Measurements from ENCODE around the gene SMIM30.

DNA sequence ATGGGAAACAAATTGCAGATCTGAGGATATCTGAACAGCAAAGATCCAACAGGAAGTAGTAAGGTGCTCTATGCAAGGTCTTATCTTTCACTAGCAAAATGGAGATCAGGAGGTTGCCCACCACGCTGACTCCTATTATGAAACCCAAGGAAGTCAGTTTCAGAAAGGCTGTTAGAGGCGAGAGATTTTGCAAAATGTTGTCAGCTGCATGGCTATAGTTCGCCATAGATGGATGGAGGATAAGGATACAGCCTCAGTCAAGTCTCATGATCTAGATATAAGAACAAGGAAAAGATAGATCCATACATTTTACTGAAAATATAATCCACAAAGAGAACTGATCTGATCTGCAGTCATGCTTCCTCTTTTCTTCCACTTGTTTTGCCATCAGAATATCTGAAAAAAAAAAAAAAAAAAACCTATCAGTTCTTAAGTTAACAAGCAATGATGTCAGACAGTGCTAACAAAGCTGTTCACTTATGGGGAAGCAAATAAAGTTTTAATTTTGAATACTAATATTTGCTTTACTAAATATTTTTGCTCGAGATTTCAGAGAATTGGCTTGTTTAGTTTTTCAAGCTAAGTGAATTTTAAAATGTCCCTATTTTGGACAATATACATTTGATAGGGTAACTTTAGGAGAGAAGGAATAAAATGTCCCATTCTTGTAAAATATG is 33.7 kb downstream of the SMIM30 start:
- no peak for TF ChIP-seq CTCF (IDR thresholded peaks at IDR 0.05 in 2 of 3, conservative IDR thresholded peaks at IDR 0.05 in 1 of 3; ENCODE audit: borderline replicate concordance in 1 of 3, insufficient read depth in 1 of 3, low read depth in 2 of 3, low read length in 2 of 3)
- TF ChIP-seq EZH2 (IDR thresholded peaks at IDR 0.05): no peak
- no peak for TF ChIP-seq RAD21 (IDR thresholded peaks at IDR 0.05; ENCODE audit: low read depth)
- no peak for TF ChIP-seq POLR2A (IDR thresholded peaks at IDR 0.05; ENCODE audit: borderline replicate concordance, extremely low read depth, insufficient read depth, insufficient read length)
- no peak for TF ChIP-seq SP1 (IDR thresholded peaks at IDR 0.05; ENCODE audit: low read depth)
- TF ChIP-seq EZH2phosphoT487 (IDR thresholded peaks at IDR 0.05; ENCODE audit: borderline replicate concordance): no peak
- no peak for TF ChIP-seq SIN3A (IDR thresholded peaks at IDR 0.05; ENCODE audit: low read depth)
- no peak for TF ChIP-seq ZNF274 (IDR thresholded peaks at IDR 0.05; ENCODE audit: low read depth, low read length)
- TF ChIP-seq POLR2AphosphoS5 (IDR thresholded peaks at IDR 0.05; ENCODE audit: low read depth, low read length): no peak
- TF ChIP-seq MAX (IDR thresholded peaks at IDR 0.05): no peak
- no peak for TF ChIP-seq ZFX (IDR thresholded peaks at IDR 0.05)
- TF ChIP-seq YY1 (IDR thresholded peaks at IDR 0.05; ENCODE audit: extremely low read depth, insufficient replicate concordance, low read depth, low read length): no peak
- no peak for TF ChIP-seq ELF1 (IDR thresholded peaks at IDR 0.05; ENCODE audit: borderline replicate concordance, low read depth)
- no peak for TF ChIP-seq EGR1 (IDR thresholded peaks at IDR 0.05; ENCODE audit: low read depth)
